ENCODE measurements around the gene PPP1R14C.

The PPP1R14C gene

GRCh38 chr6:150146436-150146835, 3.6 kb downstream of the PPP1R14C start:
- Histone ChIP-seq H3K79me2 (ENCODE audit: insufficient read depth, low read depth) (no peaks in the 10 kb centered on the region), H3K9ac (no peak overlapping the region), H4K20me1 (ENCODE audit: insufficient read depth) (no peaks in the 10 kb centered on the region), H3K4me1 (ENCODE audit: low read depth, poor library complexity, severe bottlenecking) (no peaks in the 10 kb centered on the region), H3K27ac (no peak overlapping the region), H3K27me3 (ENCODE audit: insufficient read depth, low read depth) (no peaks in the 10 kb centered on the region), H3K36me3 (ENCODE audit: insufficient read depth) (no peaks in the 10 kb centered on the region), H2AFZ (ENCODE audit: low read depth) (no peak overlapping the region), H3K4me2 (no peak overlapping the region), H3K4me3 (IDR thresholded peaks at IDR 0.05; ENCODE audit: insufficient read depth, low read depth, low read length) (no peak overlapping the region)
- no peak for TF ChIP-seq CTCF (conservative IDR thresholded peaks at IDR 0.05; ENCODE audit: low read depth, low read length)

GRCh38 chr6:150149146-150149545, 6.3 kb downstream of the PPP1R14C start:
- Histone ChIP-seq H3K79me2 (ENCODE audit: insufficient read depth, low read depth) (no peaks in the 10 kb centered on the region), H3K27me3 (ENCODE audit: insufficient read depth, low read depth) (no peaks in the 10 kb centered on the region), H3K36me3 (ENCODE audit: insufficient read depth) (no peaks in the 10 kb centered on the region), H3K27ac (no peak overlapping the region), H3K9ac (no peak overlapping the region), H3K4me2 (no peak overlapping the region), H2AFZ (ENCODE audit: low read depth) (no peak overlapping the region), H3K4me3 (IDR thresholded peaks at IDR 0.05; ENCODE audit: insufficient read depth, low read depth, low read length) (no peak overlapping the region), H3K4me1 (ENCODE audit: low read depth, poor library complexity, severe bottlenecking) (no peaks in the 10 kb centered on the region), H4K20me1 (ENCODE audit: insufficient read depth) (no peaks in the 10 kb centered on the region)
- TF ChIP-seq CTCF (conservative IDR thresholded peaks at IDR 0.05; ENCODE audit: low read depth, low read length) = no peak

- Histone ChIP-seq H3K4me3 (IDR thresholded peaks at IDR 0.05; ENCODE audit: insufficient read depth, low read depth, low read length) (no peak overlapping the region), H3K4me1 (ENCODE audit: low read depth, poor library complexity, severe bottlenecking) (no peaks in the 10 kb centered on the region), H3K36me3 (ENCODE audit: insufficient read depth) (no peaks in the 10 kb centered on the region), H3K27me3 (ENCODE audit: insufficient read depth, low read depth) (no peaks in the 10 kb centered on the region), H4K20me1 (ENCODE audit: insufficient read depth) (no peaks in the 10 kb centered on the region), H3K9ac (no peak overlapping the region), H3K4me2 (no peak overlapping the region), H3K79me2 (ENCODE audit: insufficient read depth, low read depth) (no peaks in the 10 kb centered on the region), H3K27ac (no peak overlapping the region), H2AFZ (ENCODE audit: low read depth) (no peak overlapping the region)
- no peak for TF ChIP-seq CTCF (conservative IDR thresholded peaks at IDR 0.05; ENCODE audit: low read depth, low read length)
Observed at GRCh38 chr6:150150458-150150820, 7.6 kb downstream of the PPP1R14C start.

- no peaks in the 10 kb centered on the region for H4K20me1 ChIP-seq (ENCODE audit: insufficient read depth)
- TF ChIP-seq CTCF (conservative IDR thresholded peaks at IDR 0.05; ENCODE audit: low read depth, low read length) = no peak
- no peak overlapping the region for H3K4me2 ChIP-seq
- no peaks in the 10 kb centered on the region for H3K27me3 ChIP-seq (ENCODE audit: insufficient read depth, low read depth)
- no peak overlapping the region for H3K4me3 ChIP-seq (IDR thresholded peaks at IDR 0.05; ENCODE audit: insufficient read depth, low read depth, low read length)
- H3K9ac ChIP-seq = no peak overlapping the region
- H3K36me3 ChIP-seq (ENCODE audit: insufficient read depth) = no peaks in the 10 kb centered on the region
- H3K27ac ChIP-seq = no peak overlapping the region
- no peak overlapping the region for H2AFZ ChIP-seq (ENCODE audit: low read depth)
- H3K4me1 ChIP-seq (ENCODE audit: low read depth, poor library complexity, severe bottlenecking) = no peaks in the 10 kb centered on the region
- H3K79me2 ChIP-seq (ENCODE audit: insufficient read depth, low read depth) = no peaks in the 10 kb centered on the region
Observed at GRCh38 chr6:150150821-150151646, 8.2 kb downstream of the PPP1R14C start.
